ENCODE results near the gene CDH8.

GRCh38 chr16:61929776-61930175 is 106.5 kb downstream of the CDH8 start:
- TF ChIP-seq REST (IDR thresholded peaks at IDR 0.05; ENCODE audit: low read depth) (no peak), CREB1 (IDR thresholded peaks at IDR 0.05; ENCODE audit: low read depth) (no peak), EGR1 (IDR thresholded peaks at IDR 0.05) (no peak), YY1 (IDR thresholded peaks at IDR 0.05; ENCODE audit: low read depth) (no peak), MAX (IDR thresholded peaks at IDR 0.05) (no peak), EP300 (IDR thresholded peaks at IDR 0.05; ENCODE audit: borderline replicate concordance) (no peak)

All from Ishikawa (cell line).